Measurements from ENCODE around the gene GPC5.

GRCh38 chr13:92682832-92683517, 1284.6 kb downstream of the GPC5 start:
- TF ChIP-seq CTCF (IDR thresholded peaks at IDR 0.05; ENCODE audit: low read depth, low read length) (no peak), EZH2phosphoT487 (IDR thresholded peaks at IDR 0.05; ENCODE audit: low read depth) (no peak)

All from OCI-LY3 (cell line).